Non-pigmented ciliary epithelial cell (primary cell): ENCODE measurements around the gene FAM107A.

ENCODE experiments used
- DNase-seq: peaks from one replicate; pipeline ENCODE4 v3.0.0-alpha.2; 2010; ENCODE audit warnings: low read depth

Gene FAM107A

GRCh38 chr3:58591517-58592510 lies 14.6 kb upstream of the FAM107A start:
- no peak for DNase-seq

GRCh38 chr3:58588030-58588614 lies 10.9 kb upstream of the FAM107A start:
- DNase-seq, result no peak

GRCh38 chr3:58586776-58587192 lies 9.6 kb upstream of the FAM107A start:
- DNase-seq, result no peak

GRCh38 chr3:58585994-58586393 lies 8.8 kb upstream of the FAM107A start:
- DNase-seq, result no peak

GRCh38 chr3:58585005-58585786 lies 8.0 kb upstream of the FAM107A start:
- DNase-seq, result no peak

- DNase-seq, result no peak
These were observed 7.5 kb upstream of the FAM107A start for GRCh38 chr3:58584690-58585004.

- no peak for DNase-seq
These were observed 4.3 kb upstream of the FAM107A start for GRCh38 chr3:58581328-58582091.

GRCh38 chr3:58580826-58581327 lies 3.7 kb upstream of the FAM107A start:
- DNase-seq, result no peak

GRCh38 chr3:58578873-58579272 lies 1.7 kb upstream of the FAM107A start:
- no peak for DNase-seq

GRCh38 chr3:58576716-58577115 lies 475 bp downstream of the FAM107A start:
- DNase-seq, result no peak

- DNase-seq, result no peak
These were observed 1.1 kb downstream of the FAM107A start for GRCh38 chr3:58575971-58576652.

- DNase-seq, result no peak
These were observed 2.5 kb downstream of the FAM107A start for GRCh38 chr3:58574682-58575081.

- DNase-seq, result no peak
These were observed 3.1 kb downstream of the FAM107A start for GRCh38 chr3:58574106-58574505.

- no peak for DNase-seq
These were observed 3.6 kb downstream of the FAM107A start for GRCh38 chr3:58573640-58574039.

- DNase-seq, result no peak
These were observed 4.5 kb downstream of the FAM107A start for GRCh38 chr3:58572634-58573230.

GRCh38 chr3:58572013-58572633 lies 5.1 kb downstream of the FAM107A start:
- DNase-seq, result no peak

GRCh38 chr3:58570851-58571250 lies 6.3 kb downstream of the FAM107A start:
- DNase-seq, result no peak

- no peak for DNase-seq
These were observed 7.7 kb downstream of the FAM107A start for GRCh38 chr3:58569287-58570001.

GRCh38 chr3:58568572-58569286 lies 8.5 kb downstream of the FAM107A start:
- no peak for DNase-seq
